GM12892 (cell line): ENCODE results near the gene POU3F2.

ENCODE experiments used
- POLR2A ChIP-seq: IDR thresholded peaks from 2 replicates; pipeline ENCODE4 v1.6.1; 2011; ENCODE audit warnings: low read depth, low read length, control low read depth
- POLR2AphosphoS5 ChIP-seq: IDR thresholded peaks from 2 replicates; pipeline ENCODE4 v1.6.1; 2011; ENCODE audit warnings: low read depth, low read length, control low read depth

GRCh38 chr6:98844244-98845210, 10.2 kb downstream of the POU3F2 start:
- TF ChIP-seq POLR2A (no peak), POLR2AphosphoS5 (no peak)
